Measurements from ENCODE around the gene PPP4R2.

PPP4R2 gene

DNA sequence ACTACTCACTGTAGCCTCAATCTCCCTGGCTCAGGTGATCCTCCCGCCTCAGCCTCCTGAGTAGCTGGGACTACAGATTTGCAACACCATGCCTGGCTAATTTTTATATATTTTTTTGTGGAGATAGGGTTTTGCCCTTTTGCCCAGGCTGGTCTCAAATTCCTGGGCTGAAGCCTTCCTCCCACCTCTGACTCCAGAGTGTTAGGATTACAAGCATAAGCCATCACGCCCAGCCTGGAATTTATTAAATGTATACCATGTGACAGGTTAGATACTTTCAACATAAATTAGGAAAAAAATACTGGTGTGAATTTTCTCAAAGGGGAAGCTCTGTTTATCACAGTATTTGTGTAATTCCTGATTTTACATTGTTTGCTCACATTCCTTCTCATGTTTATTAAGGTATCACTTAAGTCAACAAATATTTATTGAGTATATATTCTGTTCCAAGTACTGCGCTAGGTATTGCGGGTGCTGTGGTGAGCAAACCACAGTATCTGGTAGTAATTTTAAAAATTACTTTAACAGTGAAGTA is 24.8 kb downstream of the PPP4R2 start (continued):
- TF ChIP-seq, protein P1, sequence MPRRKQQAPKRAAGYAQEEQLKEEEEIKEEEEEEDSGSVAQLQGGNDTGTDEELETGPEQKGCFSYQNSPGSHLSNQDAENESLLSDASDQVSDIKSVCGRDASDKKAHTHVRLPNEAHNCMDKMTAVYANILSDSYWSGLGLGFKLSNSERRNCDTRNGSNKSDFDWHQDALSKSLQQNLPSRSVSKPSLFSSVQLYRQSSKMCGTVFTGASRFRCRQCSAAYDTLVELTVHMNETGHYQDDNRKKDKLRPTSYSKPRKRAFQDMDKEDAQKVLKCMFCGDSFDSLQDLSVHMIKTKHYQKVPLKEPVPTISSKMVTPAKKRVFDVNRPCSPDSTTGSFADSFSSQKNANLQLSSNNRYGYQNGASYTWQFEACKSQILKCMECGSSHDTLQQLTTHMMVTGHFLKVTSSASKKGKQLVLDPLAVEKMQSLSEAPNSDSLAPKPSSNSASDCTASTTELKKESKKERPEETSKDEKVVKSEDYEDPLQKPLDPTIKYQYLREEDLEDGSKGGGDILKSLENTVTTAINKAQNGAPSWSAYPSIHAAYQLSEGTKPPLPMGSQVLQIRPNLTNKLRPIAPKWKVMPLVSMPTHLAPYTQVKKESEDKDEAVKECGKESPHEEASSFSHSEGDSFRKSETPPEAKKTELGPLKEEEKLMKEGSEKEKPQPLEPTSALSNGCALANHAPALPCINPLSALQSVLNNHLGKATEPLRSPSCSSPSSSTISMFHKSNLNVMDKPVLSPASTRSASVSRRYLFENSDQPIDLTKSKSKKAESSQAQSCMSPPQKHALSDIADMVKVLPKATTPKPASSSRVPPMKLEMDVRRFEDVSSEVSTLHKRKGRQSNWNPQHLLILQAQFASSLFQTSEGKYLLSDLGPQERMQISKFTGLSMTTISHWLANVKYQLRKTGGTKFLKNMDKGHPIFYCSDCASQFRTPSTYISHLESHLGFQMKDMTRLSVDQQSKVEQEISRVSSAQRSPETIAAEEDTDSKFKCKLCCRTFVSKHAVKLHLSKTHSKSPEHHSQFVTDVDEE (CRISPR knock-in tag; IDR thresholded peaks at IDR 0.05): no peak
- TF ChIP-seq PPARA (CRISPR knock-in tag; IDR thresholded peaks at IDR 0.05; ENCODE audit: borderline replicate concordance) (no peak), OSR1 (CRISPR knock-in tag; IDR thresholded peaks at IDR 0.05) (no peak), ZNF8 (CRISPR knock-in tag; IDR thresholded peaks at IDR 0.05) (no peak)

DNA sequence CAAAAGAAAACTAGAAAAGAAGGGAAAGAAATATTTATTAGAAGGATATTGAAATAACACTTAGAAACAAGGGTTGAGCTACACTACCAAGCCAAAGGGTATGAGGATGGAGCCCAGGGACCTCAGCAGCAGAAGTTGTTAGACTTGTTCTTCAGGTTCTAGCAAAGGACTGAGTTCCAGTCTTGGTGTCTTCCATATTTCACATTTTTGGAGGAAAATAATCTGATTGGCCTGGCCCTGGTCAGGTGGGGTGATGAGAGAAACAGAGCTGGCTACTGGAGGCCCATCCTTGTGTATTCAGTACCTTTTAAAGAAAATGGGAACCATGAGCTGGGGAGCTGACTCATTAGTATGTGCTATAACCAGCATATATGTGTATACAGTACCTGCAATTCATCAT is 28.2 kb downstream of the PPP4R2 start:
- no peak for ATAC-seq
- TF ChIP-seq PPARA (CRISPR knock-in tag; IDR thresholded peaks at IDR 0.05; ENCODE audit: borderline replicate concordance) (no peak), ZNF565 (CRISPR knock-in tag; conservative IDR thresholded peaks at IDR 0.05; ENCODE audit: low read depth) (no peak), RARB (CRISPR knock-in tag; IDR thresholded peaks at IDR 0.05) (no peak), ESRRG (CRISPR knock-in tag; IDR thresholded peaks at IDR 0.05) (no peak), CSDC2 (CRISPR knock-in tag; IDR thresholded peaks at IDR 0.05) (no peak)
- TF ChIP-seq, protein P1 (CRISPR knock-in tag; IDR thresholded peaks at IDR 0.05): no peak

DNA sequence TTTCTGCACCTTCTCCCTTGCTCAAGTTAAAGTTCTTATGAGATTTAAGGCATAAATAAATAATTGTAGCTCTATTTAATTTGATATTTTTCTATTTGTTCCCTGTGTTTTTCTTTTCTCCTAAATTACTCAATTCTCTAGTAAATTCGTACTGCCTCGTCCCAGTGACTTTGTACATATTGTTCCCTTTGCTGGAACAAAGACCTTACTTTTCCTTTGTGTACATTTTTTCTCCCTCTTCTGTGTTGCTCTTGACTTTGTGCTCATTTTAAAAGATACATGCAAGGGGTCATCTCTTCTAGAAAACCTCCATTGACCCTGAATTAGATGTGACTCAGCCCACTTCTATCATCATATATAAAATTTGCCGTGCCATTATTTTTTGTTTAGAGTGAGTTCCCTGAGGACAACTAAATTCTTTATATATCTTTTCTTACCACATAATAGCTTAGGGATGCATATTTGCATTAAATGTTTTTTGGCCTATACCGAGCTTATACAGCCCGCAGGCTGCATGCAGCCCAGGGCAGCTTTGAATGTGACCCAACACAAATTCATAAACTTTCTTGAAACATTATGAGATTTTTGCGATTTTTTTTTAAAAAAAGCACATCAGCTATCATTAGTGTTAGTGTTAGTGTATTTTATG is 29.6 kb downstream of the PPP4R2 start:
- no peak for TF ChIP-seq TCF4 (CRISPR knock-in tag; IDR thresholded peaks at IDR 0.05; ENCODE audit: borderline replicate concordance)
- no peak for TF ChIP-seq SNAI2 (CRISPR knock-in tag; IDR thresholded peaks at IDR 0.05)
- TF ChIP-seq TOX (CRISPR knock-in tag; IDR thresholded peaks at IDR 0.05; ENCODE audit: borderline replicate concordance): no peak
- no peak for TF ChIP-seq CSDC2 (CRISPR knock-in tag; IDR thresholded peaks at IDR 0.05)
- no peak for TF ChIP-seq ESRRG (CRISPR knock-in tag; IDR thresholded peaks at IDR 0.05)
- TF ChIP-seq OSR1 (CRISPR knock-in tag; IDR thresholded peaks at IDR 0.05): no peak
- TF ChIP-seq, protein P2, sequence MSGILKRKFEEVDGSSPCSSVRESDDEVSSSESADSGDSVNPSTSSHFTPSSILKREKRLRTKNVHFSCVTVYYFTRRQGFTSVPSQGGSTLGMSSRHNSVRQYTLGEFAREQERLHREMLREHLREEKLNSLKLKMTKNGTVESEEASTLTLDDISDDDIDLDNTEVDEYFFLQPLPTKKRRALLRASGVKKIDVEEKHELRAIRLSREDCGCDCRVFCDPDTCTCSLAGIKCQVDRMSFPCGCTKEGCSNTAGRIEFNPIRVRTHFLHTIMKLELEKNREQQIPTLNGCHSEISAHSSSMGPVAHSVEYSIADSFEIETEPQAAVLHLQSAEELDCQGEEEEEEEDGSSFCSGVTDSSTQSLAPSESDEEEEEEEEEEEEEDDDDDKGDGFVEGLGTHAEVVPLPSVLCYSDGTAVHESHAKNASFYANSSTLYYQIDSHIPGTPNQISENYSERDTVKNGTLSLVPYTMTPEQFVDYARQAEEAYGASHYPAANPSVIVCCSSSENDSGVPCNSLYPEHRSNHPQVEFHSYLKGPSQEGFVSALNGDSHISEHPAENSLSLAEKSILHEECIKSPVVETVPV (CRISPR knock-in tag; IDR thresholded peaks at IDR 0.05): no peak
- TF ChIP-seq PPARA (CRISPR knock-in tag; IDR thresholded peaks at IDR 0.05; ENCODE audit: borderline replicate concordance): no peak
- TF ChIP-seq, protein P3, sequence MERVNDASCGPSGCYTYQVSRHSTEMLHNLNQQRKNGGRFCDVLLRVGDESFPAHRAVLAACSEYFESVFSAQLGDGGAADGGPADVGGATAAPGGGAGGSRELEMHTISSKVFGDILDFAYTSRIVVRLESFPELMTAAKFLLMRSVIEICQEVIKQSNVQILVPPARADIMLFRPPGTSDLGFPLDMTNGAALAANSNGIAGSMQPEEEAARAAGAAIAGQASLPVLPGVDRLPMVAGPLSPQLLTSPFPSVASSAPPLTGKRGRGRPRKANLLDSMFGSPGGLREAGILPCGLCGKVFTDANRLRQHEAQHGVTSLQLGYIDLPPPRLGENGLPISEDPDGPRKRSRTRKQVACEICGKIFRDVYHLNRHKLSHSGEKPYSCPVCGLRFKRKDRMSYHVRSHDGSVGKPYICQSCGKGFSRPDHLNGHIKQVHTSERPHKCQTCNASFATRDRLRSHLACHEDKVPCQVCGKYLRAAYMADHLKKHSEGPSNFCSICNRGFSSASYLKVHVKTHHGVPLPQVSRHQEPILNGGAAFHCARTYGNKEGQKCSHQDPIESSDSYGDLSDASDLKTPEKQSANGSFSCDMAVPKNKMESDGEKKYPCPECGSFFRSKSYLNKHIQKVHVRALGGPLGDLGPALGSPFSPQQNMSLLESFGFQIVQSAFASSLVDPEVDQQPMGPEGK (CRISPR knock-in tag; IDR thresholded peaks at IDR 0.05; ENCODE audit: borderline replicate concordance): no peak
- TF ChIP-seq, protein P4, sequence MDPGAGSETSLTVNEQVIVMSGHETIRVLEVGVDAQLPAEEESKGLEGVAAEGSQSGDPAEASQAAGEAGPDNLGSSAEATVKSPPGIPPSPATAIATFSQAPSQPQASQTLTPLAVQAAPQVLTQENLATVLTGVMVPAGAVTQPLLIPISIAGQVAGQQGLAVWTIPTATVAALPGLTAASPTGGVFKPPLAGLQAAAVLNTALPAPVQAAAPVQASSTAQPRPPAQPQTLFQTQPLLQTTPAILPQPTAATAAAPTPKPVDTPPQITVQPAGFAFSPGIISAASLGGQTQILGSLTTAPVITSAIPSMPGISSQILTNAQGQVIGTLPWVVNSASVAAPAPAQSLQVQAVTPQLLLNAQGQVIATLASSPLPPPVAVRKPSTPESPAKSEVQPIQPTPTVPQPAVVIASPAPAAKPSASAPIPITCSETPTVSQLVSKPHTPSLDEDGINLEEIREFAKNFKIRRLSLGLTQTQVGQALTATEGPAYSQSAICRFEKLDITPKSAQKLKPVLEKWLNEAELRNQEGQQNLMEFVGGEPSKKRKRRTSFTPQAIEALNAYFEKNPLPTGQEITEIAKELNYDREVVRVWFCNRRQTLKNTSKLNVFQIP (CRISPR knock-in tag; IDR thresholded peaks at IDR 0.05; ENCODE audit: borderline replicate concordance, low read depth): no peak
- TF ChIP-seq, protein P5, sequence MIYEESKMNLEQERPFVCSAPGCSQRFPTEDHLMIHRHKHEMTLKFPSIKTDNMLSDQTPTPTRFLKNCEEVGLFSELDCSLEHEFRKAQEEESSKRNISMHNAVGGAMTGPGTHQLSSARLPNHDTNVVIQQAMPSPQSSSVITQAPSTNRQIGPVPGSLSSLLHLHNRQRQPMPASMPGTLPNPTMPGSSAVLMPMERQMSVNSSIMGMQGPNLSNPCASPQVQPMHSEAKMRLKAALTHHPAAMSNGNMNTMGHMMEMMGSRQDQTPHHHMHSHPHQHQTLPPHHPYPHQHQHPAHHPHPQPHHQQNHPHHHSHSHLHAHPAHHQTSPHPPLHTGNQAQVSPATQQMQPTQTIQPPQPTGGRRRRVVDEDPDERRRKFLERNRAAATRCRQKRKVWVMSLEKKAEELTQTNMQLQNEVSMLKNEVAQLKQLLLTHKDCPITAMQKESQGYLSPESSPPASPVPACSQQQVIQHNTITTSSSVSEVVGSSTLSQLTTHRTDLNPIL (CRISPR knock-in tag; IDR thresholded peaks at IDR 0.05; ENCODE audit: low read depth): no peak
- TF ChIP-seq, protein P1 (CRISPR knock-in tag; IDR thresholded peaks at IDR 0.05): no peak
- TF ChIP-seq ZNF565 (CRISPR knock-in tag; conservative IDR thresholded peaks at IDR 0.05; ENCODE audit: low read depth): no peak
- no peak for TF ChIP-seq ZFP30 (CRISPR knock-in tag; IDR thresholded peaks at IDR 0.05)
- no peak for TF ChIP-seq ARNTL (CRISPR knock-in tag; IDR thresholded peaks at IDR 0.05; ENCODE audit: borderline replicate concordance, low read depth)
- TF ChIP-seq ZFP3 (CRISPR knock-in tag; IDR thresholded peaks at IDR 0.05): no peak
- TF ChIP-seq ZNF70 (CRISPR knock-in tag; IDR thresholded peaks at IDR 0.05): no peak
- no peak for TF ChIP-seq GLIS3 (CRISPR knock-in tag; IDR thresholded peaks at IDR 0.05)
- no peak for ATAC-seq

Measured in SK-N-SH treated with all-trans-retinoic acid at 6 μM for 48 hours (cell line).